ENCODE results near the gene SPHK1. TPM values are rescaled to one million over a fixed set of nuclear protein-coding genes. Genes with fewer than 3 reads are reported as not detected.
A peak's percentile ranks its signal among the peaks of the same experiment; 100 is the strongest.

The SPHK1 gene
- total RNA-seq, 1 donor from 2014 or later, result 15.2 TPM

- Mint-ChIP-seq H3K36me3 (ENCODE audit: unreplicated experiment) (peaks cover 39% of the 10 kb centered on the region), H3K9me3 (ENCODE audit: unreplicated experiment) (no peaks in the 10 kb centered on the region), H3K27me3 (ENCODE audit: unreplicated experiment) (no peaks in the 10 kb centered on the region), H3K4me1 (ENCODE audit: unreplicated experiment) (peaks cover 17% of the 10 kb centered on the region), H3K27ac (ENCODE audit: unreplicated experiment) (no peak overlapping the region), H3K4me3 (ENCODE audit: unreplicated experiment) (no peak overlapping the region)
- no peak for TF ChIP-seq CTCF (IDR thresholded peaks at IDR 0.05)
- DNase-seq (ENCODE audit: extremely low spot score, unreplicated experiment), result no peak
Measured at GRCh38 chr17:76404256-76404655, 19.8 kb downstream of the SPHK1 start.

GRCh38 chr17:76404976-76405563 is 20.7 kb downstream of the SPHK1 start:
- no peak for TF ChIP-seq CTCF (IDR thresholded peaks at IDR 0.05)
- DNase-seq (ENCODE audit: extremely low spot score, unreplicated experiment), result no peak
- Mint-ChIP-seq H3K4me3 (ENCODE audit: unreplicated experiment) (no peak overlapping the region), H3K9me3 (ENCODE audit: unreplicated experiment) (no peaks in the 10 kb centered on the region), H3K27me3 (ENCODE audit: unreplicated experiment) (no peaks in the 10 kb centered on the region), H3K4me1 (ENCODE audit: unreplicated experiment) (peaks cover 17% of the 10 kb centered on the region), H3K36me3 (ENCODE audit: unreplicated experiment) (peaks cover 34% of the 10 kb centered on the region), H3K27ac (ENCODE audit: unreplicated experiment) (no peak overlapping the region)

- Mint-ChIP-seq H3K4me3 (ENCODE audit: unreplicated experiment) (no peak overlapping the region), H3K27ac (ENCODE audit: unreplicated experiment) (no peak overlapping the region), H3K4me1 (ENCODE audit: unreplicated experiment) (peaks cover 17% of the 10 kb centered on the region), H3K36me3 (ENCODE audit: unreplicated experiment) (peaks cover 31% of the 10 kb centered on the region), H3K27me3 (ENCODE audit: unreplicated experiment) (no peaks in the 10 kb centered on the region), H3K9me3 (ENCODE audit: unreplicated experiment) (no peaks in the 10 kb centered on the region)
- DNase-seq (ENCODE audit: extremely low spot score, unreplicated experiment), result no peak
- no peak for TF ChIP-seq CTCF (IDR thresholded peaks at IDR 0.05)
Measured at GRCh38 chr17:76405607-76405966, 21.2 kb downstream of the SPHK1 start.

- H3K4me3 Mint-ChIP-seq (ENCODE audit: unreplicated experiment), result no peak overlapping the region
- no peaks in the 10 kb centered on the region for H3K9me3 Mint-ChIP-seq (ENCODE audit: unreplicated experiment)
- H3K36me3 Mint-ChIP-seq (ENCODE audit: unreplicated experiment), result peaks cover 27% of the 10 kb centered on the region
- H3K27me3 Mint-ChIP-seq (ENCODE audit: unreplicated experiment), result no peaks in the 10 kb centered on the region
- H3K27ac Mint-ChIP-seq (ENCODE audit: unreplicated experiment), result peak overlapping the region; percentile 63
- no peak for TF ChIP-seq CTCF (IDR thresholded peaks at IDR 0.05)
- peaks cover 17% of the 10 kb centered on the region for H3K4me1 Mint-ChIP-seq (ENCODE audit: unreplicated experiment)
- DNase-seq (ENCODE audit: extremely low spot score, unreplicated experiment), result no peak
Measured at GRCh38 chr17:76405967-76406647, 21.7 kb downstream of the SPHK1 start.

GRCh38 chr17:76407509-76407908 is 23.1 kb downstream of the SPHK1 start:
- DNase-seq (ENCODE audit: extremely low spot score, unreplicated experiment), result no peak
- Mint-ChIP-seq H3K4me1 (ENCODE audit: unreplicated experiment) (peaks cover 17% of the 10 kb centered on the region), H3K27me3 (ENCODE audit: unreplicated experiment) (no peaks in the 10 kb centered on the region), H3K27ac (ENCODE audit: unreplicated experiment) (no peak overlapping the region), H3K9me3 (ENCODE audit: unreplicated experiment) (no peaks in the 10 kb centered on the region), H3K36me3 (ENCODE audit: unreplicated experiment) (peaks cover 16% of the 10 kb centered on the region), H3K4me3 (ENCODE audit: unreplicated experiment) (no peak overlapping the region)
- no peak for TF ChIP-seq CTCF (IDR thresholded peaks at IDR 0.05)

Measured in osteocyte (in vitro differentiated cells).